Measurements from ENCODE around the gene SLC13A3.

DNA sequence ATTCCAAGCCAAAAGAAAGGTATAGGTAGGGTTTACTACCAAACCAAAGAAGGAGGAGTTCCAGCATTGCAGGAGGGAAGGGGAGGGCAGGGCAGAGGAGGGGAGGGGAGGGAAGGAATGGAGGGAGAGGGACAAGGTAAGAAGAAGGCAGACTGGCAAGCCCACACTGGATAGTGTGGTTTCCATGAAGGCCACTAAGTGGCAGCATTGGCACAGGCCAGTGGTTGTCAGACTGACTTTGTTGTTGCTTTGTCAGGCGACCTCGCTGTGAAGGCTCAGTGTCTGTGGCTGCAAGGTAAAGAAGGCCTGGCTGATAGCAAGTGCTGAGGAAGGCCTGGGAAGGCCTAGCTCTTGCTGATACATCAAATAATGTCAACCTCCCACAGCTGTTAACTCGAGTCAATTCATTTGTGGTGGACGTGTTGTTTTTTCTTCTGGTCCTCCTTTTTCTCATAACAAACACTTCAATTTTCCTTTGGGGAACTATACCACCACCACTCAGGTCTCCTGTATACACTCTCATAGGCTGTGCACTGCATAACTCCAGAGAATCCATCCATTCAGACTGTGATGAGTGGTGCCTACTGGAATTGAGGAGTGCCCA is 130.2 kb downstream of the SLC13A3 start:
- TF ChIP-seq, protein P1, sequence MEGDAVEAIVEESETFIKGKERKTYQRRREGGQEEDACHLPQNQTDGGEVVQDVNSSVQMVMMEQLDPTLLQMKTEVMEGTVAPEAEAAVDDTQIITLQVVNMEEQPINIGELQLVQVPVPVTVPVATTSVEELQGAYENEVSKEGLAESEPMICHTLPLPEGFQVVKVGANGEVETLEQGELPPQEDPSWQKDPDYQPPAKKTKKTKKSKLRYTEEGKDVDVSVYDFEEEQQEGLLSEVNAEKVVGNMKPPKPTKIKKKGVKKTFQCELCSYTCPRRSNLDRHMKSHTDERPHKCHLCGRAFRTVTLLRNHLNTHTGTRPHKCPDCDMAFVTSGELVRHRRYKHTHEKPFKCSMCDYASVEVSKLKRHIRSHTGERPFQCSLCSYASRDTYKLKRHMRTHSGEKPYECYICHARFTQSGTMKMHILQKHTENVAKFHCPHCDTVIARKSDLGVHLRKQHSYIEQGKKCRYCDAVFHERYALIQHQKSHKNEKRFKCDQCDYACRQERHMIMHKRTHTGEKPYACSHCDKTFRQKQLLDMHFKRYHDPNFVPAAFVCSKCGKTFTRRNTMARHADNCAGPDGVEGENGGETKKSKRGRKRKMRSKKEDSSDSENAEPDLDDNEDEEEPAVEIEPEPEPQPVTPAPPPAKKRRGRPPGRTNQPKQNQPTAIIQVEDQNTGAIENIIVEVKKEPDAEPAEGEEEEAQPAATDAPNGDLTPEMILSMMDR (IDR thresholded peaks at IDR 0.05; ENCODE audit: extremely low read depth in 1 of 2, insufficient read depth in 1 of 2, low read depth in 1 of 2, low read length in 2 of 2), result peak; percentile 37 to 77
- TF ChIP-seq POLR2A (IDR thresholded peaks at IDR 0.05; ENCODE audit: low read depth, low read length), result no peak
- TF ChIP-seq EZH2 (IDR thresholded peaks at IDR 0.05; ENCODE audit: borderline replicate concordance, low read depth, low read length, severe bottlenecking), result no peak
- TF ChIP-seq POLR2AphosphoS5 (IDR thresholded peaks at IDR 0.05; ENCODE audit: insufficient read depth, low read depth, low read length), result no peak
- TF ChIP-seq, protein P2, sequence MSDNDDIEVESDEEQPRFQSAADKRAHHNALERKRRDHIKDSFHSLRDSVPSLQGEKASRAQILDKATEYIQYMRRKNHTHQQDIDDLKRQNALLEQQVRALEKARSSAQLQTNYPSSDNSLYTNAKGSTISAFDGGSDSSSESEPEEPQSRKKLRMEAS (IDR thresholded peaks at IDR 0.05; ENCODE audit: insufficient read depth, insufficient read length), result no peak
- TF ChIP-seq JUN (IDR thresholded peaks at IDR 0.05; ENCODE audit: borderline replicate concordance, insufficient read depth, insufficient read length, low read depth), result no peak
- TF ChIP-seq FOS (IDR thresholded peaks at IDR 0.05; ENCODE audit: borderline replicate concordance, insufficient read depth, low read length), result no peak
